Adipocyte (in vitro differentiated cells): ENCODE data around the gene GPR37.

Experiments
- DNase-seq: peaks from one replicate; pipeline ENCODE4 v3.0.0-alpha.2; 2015; ENCODE audit warnings: low read depth
- H3K27me3 ChIP-seq: replicated peaks from 2 replicates; pipeline ENCODE4 v1.7.0; 2013; ENCODE audit warnings: mild to moderate bottlenecking, low read length, moderate library complexity; ENCODE audit not compliant: control insufficient read depth, insufficient read depth
- H3K36me3 ChIP-seq: 2 replicates; pipeline ENCODE4 v1.7.0; 2013; ENCODE audit warnings: low read length, mild to moderate bottlenecking, moderate library complexity; ENCODE audit not compliant: control insufficient read depth, insufficient read depth, severe bottlenecking
- H3K4me1 ChIP-seq: 2 replicates; pipeline ENCODE4 v1.7.0; 2013; ENCODE audit warnings: mild to moderate bottlenecking, low read length, moderate library complexity; ENCODE audit not compliant: control insufficient read depth, insufficient read depth
- H3K4me3 ChIP-seq: 2 replicates; pipeline ENCODE4 v1.7.0; 2013; ENCODE audit warnings: mild to moderate bottlenecking, low read length, moderate library complexity
- H3K9ac ChIP-seq: 2 replicates; pipeline ENCODE4 v1.7.0; 2013; ENCODE audit warnings: mild to moderate bottlenecking, low read length, moderate library complexity
- H3K9me3 ChIP-seq: 2 replicates; pipeline ENCODE4 v1.7.0; 2013; ENCODE audit warnings: mild to moderate bottlenecking, low read length, moderate library complexity; ENCODE audit not compliant: control insufficient read depth

Gene GPR37

GRCh38 chr7:124724079-124724478, 41.5 kb downstream of the GPR37 start:
- Histone ChIP-seq H3K36me3 (no peaks in the 10 kb centered on the region), H3K27me3 (no peaks in the 10 kb centered on the region), H3K9me3 (no peaks in the 10 kb centered on the region), H3K4me1 (no peaks in the 10 kb centered on the region), H3K9ac (no peak overlapping the region), H3K4me3 (no peak overlapping the region)
- no peak for DNase-seq

DNA sequence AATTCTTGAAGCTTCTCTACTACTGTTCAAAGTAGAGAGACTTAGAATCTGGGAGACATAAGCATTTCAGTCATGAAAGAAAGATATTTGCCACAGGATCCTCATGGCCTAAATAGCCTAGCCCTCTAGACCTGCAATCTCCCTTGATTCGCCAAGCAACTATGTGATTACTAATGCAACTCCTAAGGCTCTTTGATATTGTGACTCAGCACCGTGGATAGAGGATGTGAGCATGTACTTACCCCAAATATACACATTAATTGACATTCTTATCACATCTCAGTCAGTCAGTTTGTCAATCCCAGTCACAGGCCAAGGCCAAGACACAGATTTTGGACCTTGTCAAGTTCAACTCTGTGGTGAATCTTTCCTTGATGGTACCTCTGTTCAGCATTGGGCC, 42.6 kb downstream of the GPR37 start:
- Histone ChIP-seq H3K36me3 (no peaks in the 10 kb centered on the region), H3K27me3 (no peaks in the 10 kb centered on the region), H3K9me3 (no peaks in the 10 kb centered on the region), H3K4me1 (no peaks in the 10 kb centered on the region), H3K9ac (no peak overlapping the region), H3K4me3 (no peak overlapping the region)
- peak; percentile 27 for DNase-seq

GRCh38 chr7:124722292-124722691, 43.3 kb downstream of the GPR37 start:
- H3K9me3 ChIP-seq: no peaks in the 10 kb centered on the region
- H3K9ac ChIP-seq: no peak overlapping the region
- no peaks in the 10 kb centered on the region for H3K4me1 ChIP-seq
- no peaks in the 10 kb centered on the region for H3K36me3 ChIP-seq
- DNase-seq: peak; percentile 13
- no peaks in the 10 kb centered on the region for H3K27me3 ChIP-seq
- no peak overlapping the region for H3K4me3 ChIP-seq

- no peaks in the 10 kb centered on the region for H3K9me3 ChIP-seq
- no peak for DNase-seq
- H3K9ac ChIP-seq: no peak overlapping the region
- no peaks in the 10 kb centered on the region for H3K4me1 ChIP-seq
- H3K4me3 ChIP-seq: no peak overlapping the region
- H3K27me3 ChIP-seq: no peaks in the 10 kb centered on the region
- no peaks in the 10 kb centered on the region for H3K36me3 ChIP-seq
Measured at GRCh38 chr7:124720195-124720594, 45.4 kb downstream of the GPR37 start.

DNA sequence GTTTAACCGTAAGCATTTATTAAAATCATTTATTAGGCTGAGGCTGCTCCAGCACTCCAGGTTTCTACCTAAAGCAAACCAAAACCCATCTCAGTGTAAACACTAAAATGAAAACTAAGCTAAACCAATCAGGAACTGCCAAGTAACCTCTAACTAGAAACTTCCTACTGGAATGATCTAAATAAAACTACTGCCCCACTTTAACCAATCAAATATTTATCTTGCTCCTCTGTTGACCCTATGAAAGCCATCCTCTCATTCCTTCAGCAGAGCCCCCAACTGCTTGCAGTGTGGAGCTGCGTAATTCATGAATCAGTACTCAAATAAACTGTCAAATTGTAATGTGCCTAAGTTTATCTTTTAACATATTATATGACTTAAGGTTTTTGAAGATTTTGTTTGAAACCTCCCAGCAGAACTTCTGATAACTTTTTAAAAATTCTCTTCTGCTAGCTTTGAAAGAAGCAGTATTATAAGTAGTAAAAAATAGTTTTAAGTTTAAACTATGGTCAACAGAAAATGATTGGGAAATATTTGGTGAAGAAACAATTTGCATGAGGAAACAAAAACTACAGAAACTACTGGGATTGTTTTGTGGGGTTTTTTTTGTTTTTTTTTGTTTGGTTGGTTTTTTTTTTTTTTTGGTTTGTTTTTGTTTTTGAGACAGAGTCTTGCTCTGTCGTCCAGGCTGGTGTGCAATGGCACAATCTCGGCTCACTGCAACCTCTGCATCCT, 47.4 kb downstream of the GPR37 start:
- DNase-seq: no peak
- H3K9ac ChIP-seq: no peak overlapping the region
- no peaks in the 10 kb centered on the region for H3K9me3 ChIP-seq
- no peaks in the 10 kb centered on the region for H3K4me1 ChIP-seq
- H3K4me3 ChIP-seq: no peak overlapping the region
- H3K36me3 ChIP-seq: no peaks in the 10 kb centered on the region
- H3K27me3 ChIP-seq: no peaks in the 10 kb centered on the region

DNA sequence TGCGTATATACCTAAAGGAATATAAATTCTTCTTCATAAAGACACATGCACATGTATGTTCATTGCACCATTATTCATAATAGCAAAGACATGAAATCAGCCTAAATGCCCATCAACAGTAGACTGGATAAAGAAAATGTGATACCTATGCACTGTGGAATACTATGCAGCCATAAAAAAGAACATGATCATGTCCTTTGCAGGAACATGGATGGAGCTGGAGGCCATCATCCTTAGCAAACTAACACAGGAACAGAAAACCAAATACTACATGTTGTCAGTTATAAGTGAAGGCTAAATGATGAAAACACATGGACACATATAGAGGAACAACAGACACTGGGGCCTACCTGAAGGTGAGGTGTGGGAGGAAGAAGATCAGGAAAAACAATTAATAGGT, 48.7 kb downstream of the GPR37 start:
- no peaks in the 10 kb centered on the region for H3K9me3 ChIP-seq
- H3K4me3 ChIP-seq: no peak overlapping the region
- no peak overlapping the region for H3K9ac ChIP-seq
- no peak for DNase-seq
- no peaks in the 10 kb centered on the region for H3K27me3 ChIP-seq
- no peaks in the 10 kb centered on the region for H3K4me1 ChIP-seq
- no peaks in the 10 kb centered on the region for H3K36me3 ChIP-seq

DNA sequence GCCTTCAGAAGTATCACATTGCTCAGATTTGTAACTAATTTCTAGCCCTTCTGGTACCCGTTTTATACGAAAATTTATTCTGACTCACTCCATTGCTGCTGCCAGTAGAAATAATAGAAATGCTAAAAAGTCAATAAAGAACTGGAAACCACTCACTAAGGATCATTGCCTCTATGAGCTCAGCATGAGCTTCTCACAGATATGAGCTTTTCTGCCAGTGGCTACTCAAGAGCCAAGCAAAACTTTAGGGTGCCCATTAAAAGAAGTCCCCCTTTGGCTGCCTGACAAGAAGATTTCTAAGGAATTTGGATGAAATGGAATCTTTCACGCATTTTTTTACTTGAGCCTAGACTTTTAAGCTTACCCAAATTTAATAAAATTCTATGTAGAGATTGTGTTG, 52.5 kb downstream of the GPR37 start:
- H3K36me3 ChIP-seq: no peaks in the 10 kb centered on the region
- no peak overlapping the region for H3K9ac ChIP-seq
- no peak overlapping the region for H3K4me3 ChIP-seq
- no peaks in the 10 kb centered on the region for H3K4me1 ChIP-seq
- peaks cover 6% of the 10 kb centered on the region for H3K9me3 ChIP-seq
- no peaks in the 10 kb centered on the region for H3K27me3 ChIP-seq
- no peak for DNase-seq

- Histone ChIP-seq H3K9me3 (peaks cover 14% of the 10 kb centered on the region), H3K4me3 (no peak overlapping the region), H3K9ac (no peak overlapping the region), H3K27me3 (no peaks in the 10 kb centered on the region), H3K36me3 (no peaks in the 10 kb centered on the region), H3K4me1 (no peaks in the 10 kb centered on the region)
- DNase-seq: peak; percentile 14
Measured at GRCh38 chr7:124712017-124712416, 53.6 kb downstream of the GPR37 start.

GRCh38 chr7:124702385-124702784, 63.2 kb downstream of the GPR37 start:
- Histone ChIP-seq H3K9me3 (peaks cover 6% of the 10 kb centered on the region), H3K9ac (no peak overlapping the region)

DNA sequence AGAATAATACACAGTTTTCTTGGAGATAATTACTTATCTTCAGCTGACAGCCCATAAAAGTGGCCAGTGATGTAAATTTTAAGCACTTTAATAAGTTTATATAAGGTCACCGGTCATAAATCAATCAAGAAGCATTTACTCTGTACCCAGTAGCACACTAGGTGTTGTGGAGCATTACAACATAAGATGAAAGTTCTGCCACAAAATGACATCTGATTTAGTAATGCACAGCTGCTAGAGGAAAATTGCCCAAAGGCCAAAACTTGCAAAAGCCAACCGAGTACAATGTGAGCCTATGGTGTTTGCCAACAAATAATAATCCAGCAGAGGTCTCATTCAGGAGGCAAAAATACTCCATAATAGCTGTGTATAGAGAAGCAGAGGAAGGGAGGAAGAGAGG, 63.6 kb downstream of the GPR37 start:
- Histone ChIP-seq H3K36me3 (no peaks in the 10 kb centered on the region), H3K4me3 (no peak overlapping the region), H3K27me3 (no peaks in the 10 kb centered on the region), H3K9me3 (peaks cover 3% of the 10 kb centered on the region), H3K9ac (no peak overlapping the region), H3K4me1 (no peaks in the 10 kb centered on the region)
- no peak for DNase-seq

More at GRCh38 chr7:124702385-124702784, 63.2 kb downstream of the GPR37 start:
- no peaks in the 10 kb centered on the region for H3K36me3 ChIP-seq
- H3K27me3 ChIP-seq: no peaks in the 10 kb centered on the region
- H3K4me3 ChIP-seq: no peak overlapping the region
- no peaks in the 10 kb centered on the region for H3K4me1 ChIP-seq
- no peak for DNase-seq

DNA sequence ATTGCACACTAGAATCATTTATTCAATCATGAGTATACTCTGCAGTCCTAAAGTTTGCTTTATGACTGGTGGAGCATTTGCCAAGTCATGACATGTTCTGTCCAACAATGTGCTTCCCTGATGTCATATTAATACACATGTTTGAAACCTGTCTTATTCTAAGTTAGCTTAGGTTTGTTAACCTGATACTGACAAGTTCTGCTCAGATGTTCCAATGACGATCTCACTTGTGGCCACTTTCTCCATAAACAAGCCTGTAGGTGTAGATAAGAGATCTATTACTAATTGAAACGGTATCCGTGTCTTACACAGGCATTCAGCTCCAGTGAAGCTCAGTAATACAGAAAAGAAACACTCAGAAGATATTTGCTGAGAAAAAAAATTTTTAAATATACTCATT, 64.9 kb downstream of the GPR37 start:
- Histone ChIP-seq H3K4me3 (no peak overlapping the region), H3K9ac (no peak overlapping the region), H3K36me3 (no peaks in the 10 kb centered on the region), H3K4me1 (no peaks in the 10 kb centered on the region), H3K9me3 (no peaks in the 10 kb centered on the region), H3K27me3 (no peaks in the 10 kb centered on the region)
- no peak for DNase-seq

DNA sequence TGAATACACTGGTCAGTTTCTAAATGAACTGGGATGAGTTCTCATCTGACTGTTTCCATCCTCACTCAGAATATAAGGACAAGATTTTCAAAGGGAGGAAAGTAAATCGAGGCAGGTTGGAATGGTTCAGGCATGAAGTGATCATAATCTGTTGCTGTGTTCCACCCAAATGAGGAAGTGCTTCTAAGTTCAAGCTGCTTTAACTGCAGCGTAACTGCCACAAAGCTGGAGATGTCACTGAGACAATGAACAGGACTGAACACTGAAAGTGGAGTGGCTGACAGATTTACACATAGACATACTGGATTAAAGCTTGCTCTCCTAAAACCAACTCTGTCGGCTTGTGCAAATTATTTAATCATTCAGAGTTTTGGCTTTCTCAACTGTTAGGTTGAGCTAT, 66.6 kb downstream of the GPR37 start:
- Histone ChIP-seq H3K9me3 (peaks cover 3% of the 10 kb centered on the region), H3K36me3 (no peaks in the 10 kb centered on the region), H3K4me3 (no peak overlapping the region), H3K9ac (no peak overlapping the region), H3K27me3 (no peaks in the 10 kb centered on the region), H3K4me1 (no peaks in the 10 kb centered on the region)
- no peak for DNase-seq
